Activated T-helper 17 cell treated with anti-CD3 and anti-CD28 coated beads, Interleukin-2, amount 50 U/mL, for 72 hours (primary cell): ENCODE results near the gene TSPYL1. TPM values are rescaled to one million over a fixed set of nuclear protein-coding genes. Genes with fewer than 3 reads are reported as not detected.

Experiments
- ATAC-seq: fragments of 150-1000 bp; cut with Tn5 transposase; replicated peaks from 2 replicates; pipeline ENCODE4 v1.10.0; 2021; ENCODE audit warnings: mild to moderate bottlenecking, moderate library complexity
- H3K27ac Mint-ChIP-seq: one replicate; pipeline ENCODE4 v1.8.0; 2022; ENCODE audit warnings: mixed read lengths
- H3K27me3 Mint-ChIP-seq: one replicate; pipeline ENCODE4 v1.8.0; 2022; ENCODE audit warnings: mixed read lengths
- H3K36me3 Mint-ChIP-seq: one replicate; pipeline ENCODE4 v1.8.0; 2022; ENCODE audit warnings: low read depth, mild to moderate bottlenecking, mixed read lengths
- H3K4me1 Mint-ChIP-seq: one replicate; pipeline ENCODE4 v1.8.0; 2022; ENCODE audit warnings: mixed read lengths
- H3K4me3 Mint-ChIP-seq: one replicate; pipeline ENCODE4 v1.8.0; 2022; ENCODE audit warnings: mild to moderate bottlenecking, mixed read lengths
- H3K9me3 Mint-ChIP-seq: one replicate; pipeline ENCODE4 v1.8.0; 2022; ENCODE audit warnings: mixed read lengths
- total RNA-seq, 2 donors: library from RNA; stranded (reverse); gene quantifications; one replicate each; pipeline ENCODE4 v1.2.3, GENCODE V29; 2022

Gene TSPYL1
- total RNA-seq, 2 donors from 2014 or later = 47.9 to 64.6 TPM

- no peak for ATAC-seq
- peaks cover 19% of the 10 kb centered on the region for H3K36me3 Mint-ChIP-seq
- H3K27me3 Mint-ChIP-seq = no peaks in the 10 kb centered on the region
- no peak overlapping the region for H3K4me3 Mint-ChIP-seq
- peaks cover 6% of the 10 kb centered on the region for H3K4me1 Mint-ChIP-seq
- no peak overlapping the region for H3K27ac Mint-ChIP-seq
- H3K9me3 Mint-ChIP-seq = no peaks in the 10 kb centered on the region
Observed at GRCh38 chr6:116283191-116283590, 3.5 kb upstream of the TSPYL1 start.

- H3K4me1 Mint-ChIP-seq = peaks cover 6% of the 10 kb centered on the region
- ATAC-seq = no peak
- peaks cover 24% of the 10 kb centered on the region for H3K36me3 Mint-ChIP-seq
- H3K9me3 Mint-ChIP-seq = no peaks in the 10 kb centered on the region
- no peak overlapping the region for H3K4me3 Mint-ChIP-seq
- H3K27me3 Mint-ChIP-seq = no peaks in the 10 kb centered on the region
- peak overlapping the region; percentile 52 for H3K27ac Mint-ChIP-seq
Observed at GRCh38 chr6:116282698-116283097, 3.0 kb upstream of the TSPYL1 start.

- peak overlapping the region; percentile 100 for H3K27ac Mint-ChIP-seq
- ATAC-seq = no peak
- no peaks in the 10 kb centered on the region for H3K9me3 Mint-ChIP-seq
- H3K4me3 Mint-ChIP-seq = peak overlapping the region; percentile 95
- H3K4me1 Mint-ChIP-seq = peaks cover 17% of the 10 kb centered on the region
- H3K27me3 Mint-ChIP-seq = no peaks in the 10 kb centered on the region
- H3K36me3 Mint-ChIP-seq = peaks cover 41% of the 10 kb centered on the region
Observed at GRCh38 chr6:116280933-116281316, 1.2 kb upstream of the TSPYL1 start.

GRCh38 chr6:116280161-116280932, 617 bp upstream of the TSPYL1 start:
- peaks cover 47% of the 10 kb centered on the region for H3K36me3 Mint-ChIP-seq
- H3K27ac Mint-ChIP-seq = peak overlapping the region; percentile 100
- no peaks in the 10 kb centered on the region for H3K9me3 Mint-ChIP-seq
- peaks cover 20% of the 10 kb centered on the region for H3K4me1 Mint-ChIP-seq
- ATAC-seq = no peak
- no peaks in the 10 kb centered on the region for H3K27me3 Mint-ChIP-seq
- peak overlapping the region; percentile 95 for H3K4me3 Mint-ChIP-seq

GRCh38 chr6:116278854-116279231, 887 bp downstream of the TSPYL1 start:
- Mint-ChIP-seq H3K4me1 (peaks cover 24% of the 10 kb centered on the region), H3K9me3 (no peaks in the 10 kb centered on the region), H3K27me3 (no peaks in the 10 kb centered on the region), H3K36me3 (peaks cover 62% of the 10 kb centered on the region), H3K4me3 (peak overlapping the region; percentile 95), H3K27ac (peak overlapping the region; percentile 100)
- peak; percentile 8 for ATAC-seq

GRCh38 chr6:116278481-116278829, 1.3 kb downstream of the TSPYL1 start:
- peak overlapping the region; percentile 100 for H3K27ac Mint-ChIP-seq
- H3K4me3 Mint-ChIP-seq = peak overlapping the region; percentile 95
- H3K27me3 Mint-ChIP-seq = no peaks in the 10 kb centered on the region
- ATAC-seq = no peak
- no peaks in the 10 kb centered on the region for H3K9me3 Mint-ChIP-seq
- peaks cover 66% of the 10 kb centered on the region for H3K36me3 Mint-ChIP-seq
- H3K4me1 Mint-ChIP-seq = peaks cover 24% of the 10 kb centered on the region

GRCh38 chr6:116277124-116277523, 2.6 kb downstream of the TSPYL1 start:
- Mint-ChIP-seq H3K4me1 (peaks cover 24% of the 10 kb centered on the region), H3K27me3 (no peaks in the 10 kb centered on the region), H3K27ac (peak overlapping the region; percentile 100), H3K4me3 (peak overlapping the region; percentile 95), H3K36me3 (peaks cover 79% of the 10 kb centered on the region), H3K9me3 (no peaks in the 10 kb centered on the region)
- ATAC-seq = no peak

- Mint-ChIP-seq H3K27me3 (no peaks in the 10 kb centered on the region), H3K4me1 (peaks cover 24% of the 10 kb centered on the region), H3K36me3 (peaks cover 63% of the 10 kb centered on the region), H3K27ac (peak overlapping the region; percentile 52), H3K4me3 (no peak overlapping the region), H3K9me3 (no peaks in the 10 kb centered on the region)
- no peak for ATAC-seq
Observed at GRCh38 chr6:116271149-116271708, 8.5 kb downstream of the TSPYL1 start.

- Mint-ChIP-seq H3K27ac (peak overlapping the region; percentile 39), H3K4me3 (peak overlapping the region; percentile 26)
Observed at GRCh38 chr6:116268589-116269293, 11.0 kb downstream of the TSPYL1 start.

GRCh38 chr6:116267836-116268588, 11.7 kb downstream of the TSPYL1 start:
- Mint-ChIP-seq H3K27ac (peak overlapping the region; percentile 39), H3K9me3 (no peaks in the 10 kb centered on the region), H3K4me1 (peaks cover 21% of the 10 kb centered on the region), H3K36me3 (peaks cover 41% of the 10 kb centered on the region), H3K27me3 (no peaks in the 10 kb centered on the region), H3K4me3 (peak overlapping the region; percentile 26)
- ATAC-seq = peak; percentile 65

More at GRCh38 chr6:116268589-116269293, 11.0 kb downstream of the TSPYL1 start:
- Mint-ChIP-seq H3K36me3 (peaks cover 48% of the 10 kb centered on the region), H3K9me3 (no peaks in the 10 kb centered on the region), H3K4me1 (peaks cover 21% of the 10 kb centered on the region), H3K27me3 (no peaks in the 10 kb centered on the region)
- peak; percentile 39 for ATAC-seq

- H3K27me3 Mint-ChIP-seq = no peaks in the 10 kb centered on the region
- ATAC-seq = peak; percentile 63
- peaks cover 26% of the 10 kb centered on the region for H3K4me1 Mint-ChIP-seq
- peaks cover 32% of the 10 kb centered on the region for H3K36me3 Mint-ChIP-seq
- no peak overlapping the region for H3K4me3 Mint-ChIP-seq
- H3K27ac Mint-ChIP-seq = no peak overlapping the region
- H3K9me3 Mint-ChIP-seq = peaks cover 5% of the 10 kb centered on the region
Observed at GRCh38 chr6:116266803-116267202, 12.9 kb downstream of the TSPYL1 start.

GRCh38 chr6:116265041-116265829, 14.5 kb downstream of the TSPYL1 start:
- Mint-ChIP-seq H3K27me3 (no peaks in the 10 kb centered on the region), H3K9me3 (peaks cover 5% of the 10 kb centered on the region), H3K36me3 (peaks cover 23% of the 10 kb centered on the region), H3K4me3 (no peak overlapping the region), H3K27ac (no peak overlapping the region), H3K4me1 (peaks cover 34% of the 10 kb centered on the region)
- peak; percentile 81 for ATAC-seq

- Mint-ChIP-seq H3K36me3 (peaks cover 23% of the 10 kb centered on the region), H3K4me1 (peaks cover 31% of the 10 kb centered on the region), H3K27ac (no peak overlapping the region), H3K9me3 (peaks cover 5% of the 10 kb centered on the region), H3K4me3 (no peak overlapping the region), H3K27me3 (no peaks in the 10 kb centered on the region)
- ATAC-seq = no peak
Observed at GRCh38 chr6:116263353-116263752, 16.4 kb downstream of the TSPYL1 start.

- H3K9me3 Mint-ChIP-seq = peaks cover 5% of the 10 kb centered on the region
- H3K27ac Mint-ChIP-seq = no peak overlapping the region
- peaks cover 5% of the 10 kb centered on the region for H3K36me3 Mint-ChIP-seq
- H3K27me3 Mint-ChIP-seq = no peaks in the 10 kb centered on the region
- H3K4me1 Mint-ChIP-seq = peaks cover 24% of the 10 kb centered on the region
- ATAC-seq = no peak
- no peak overlapping the region for H3K4me3 Mint-ChIP-seq
Observed at GRCh38 chr6:116258520-116258919, 21.2 kb downstream of the TSPYL1 start.
